Occipital lobe (tissue), 2 donors: Measurements from ENCODE around the gene UBXN6. TPM values are rescaled to one million over a fixed set of nuclear protein-coding genes. Genes with fewer than 3 reads are reported as not detected.

ENCODE experiments used
- DNase-seq: peaks from one replicate; lab custom pipeline; 2025; lab: John Stamatoyannopoulos, UW
- total RNA-seq: library from RNA; depleted of rRNA; stranded (reverse); fragments of >200 nt; gene quantifications from one replicate; pipeline ENCODE4 v1.2.3, GENCODE V29; 2014

The UBXN6 gene
- total RNA-seq, 1 donor from 2014 or later: 54.7 TPM

GRCh38 chr19:4493929-4494690 lies 36.5 kb upstream of the UBXN6 start:
- DNase-seq: no peak

- peak; percentile 29 for DNase-seq
Observed at GRCh38 chr19:4493104-4493928, 35.7 kb upstream of the UBXN6 start.

- no peak for DNase-seq
Observed at GRCh38 chr19:4492337-4493103, 34.9 kb upstream of the UBXN6 start.

- no peak for DNase-seq
Observed at GRCh38 chr19:4491446-4491845, 33.9 kb upstream of the UBXN6 start.

- no peak for DNase-seq
Observed at GRCh38 chr19:4488496-4488895, 30.9 kb upstream of the UBXN6 start.

GRCh38 chr19:4487572-4487971 lies 30.0 kb upstream of the UBXN6 start:
- no peak for DNase-seq

DNA sequence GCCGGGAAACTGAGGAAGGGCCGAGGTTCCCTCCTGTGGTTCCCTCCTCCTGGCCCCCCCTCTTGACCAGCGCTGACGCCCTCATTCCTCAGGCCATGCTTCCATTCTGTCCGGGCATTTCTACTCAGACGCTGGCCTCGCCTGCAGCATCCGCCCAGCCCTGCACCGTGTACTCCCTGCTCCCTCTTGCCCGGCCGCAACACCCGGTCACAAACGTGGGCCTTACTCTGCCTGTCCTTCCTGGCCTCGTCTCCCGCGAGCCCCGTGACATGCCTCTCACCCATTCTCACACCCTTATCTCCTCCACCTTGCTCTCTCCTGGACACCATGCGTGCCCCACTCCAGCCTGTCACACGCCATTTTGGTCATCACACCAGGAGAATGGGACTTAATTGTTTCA lies 25.8 kb upstream of the UBXN6 start:
- DNase-seq: no peak

- no peak for DNase-seq
Observed at GRCh38 chr19:4482721-4483364, 25.2 kb upstream of the UBXN6 start.

GRCh38 chr19:4477034-4477801 lies 19.6 kb upstream of the UBXN6 start:
- peak; percentile 19 for DNase-seq

DNA sequence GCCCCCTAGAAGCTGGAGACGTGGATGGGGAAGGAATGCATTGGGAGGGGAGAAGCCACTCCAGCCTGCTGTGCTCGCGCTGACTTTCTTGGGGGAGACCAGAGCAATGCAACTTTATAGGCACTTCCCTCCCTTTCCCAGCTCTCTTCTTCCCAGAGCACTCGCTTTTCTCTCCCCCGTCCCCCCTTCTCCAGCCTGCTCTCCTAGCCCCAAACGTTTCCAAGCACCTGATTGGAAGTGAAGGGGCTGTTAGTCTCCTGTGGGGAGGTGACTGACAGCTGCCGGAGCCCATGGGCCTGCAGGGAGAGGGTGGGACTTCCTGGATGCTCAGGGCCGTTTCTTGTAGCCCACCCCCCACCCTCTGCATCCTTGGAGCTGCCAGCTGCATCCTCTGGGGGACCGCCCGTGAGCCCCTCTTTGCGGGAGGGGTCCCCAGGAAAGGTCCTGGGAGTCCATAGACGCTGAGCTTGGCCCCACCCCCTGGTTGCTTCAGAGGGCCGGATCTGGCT lies 17.0 kb upstream of the UBXN6 start:
- DNase-seq: peak; percentile 44

GRCh38 chr19:4473763-4474513 lies 16.3 kb upstream of the UBXN6 start:
- no peak for DNase-seq

- no peak for DNase-seq
Observed at GRCh38 chr19:4473011-4473762, 15.6 kb upstream of the UBXN6 start.

GRCh38 chr19:4472174-4472974 lies 14.8 kb upstream of the UBXN6 start, which contains the start of gene HDGFL2:
Gene HDGFL2 (plus strand): TSS chr19:4472297. CDS start chr19:4472351, 54 bp downstream.
- DNase-seq: no peak

DNA sequence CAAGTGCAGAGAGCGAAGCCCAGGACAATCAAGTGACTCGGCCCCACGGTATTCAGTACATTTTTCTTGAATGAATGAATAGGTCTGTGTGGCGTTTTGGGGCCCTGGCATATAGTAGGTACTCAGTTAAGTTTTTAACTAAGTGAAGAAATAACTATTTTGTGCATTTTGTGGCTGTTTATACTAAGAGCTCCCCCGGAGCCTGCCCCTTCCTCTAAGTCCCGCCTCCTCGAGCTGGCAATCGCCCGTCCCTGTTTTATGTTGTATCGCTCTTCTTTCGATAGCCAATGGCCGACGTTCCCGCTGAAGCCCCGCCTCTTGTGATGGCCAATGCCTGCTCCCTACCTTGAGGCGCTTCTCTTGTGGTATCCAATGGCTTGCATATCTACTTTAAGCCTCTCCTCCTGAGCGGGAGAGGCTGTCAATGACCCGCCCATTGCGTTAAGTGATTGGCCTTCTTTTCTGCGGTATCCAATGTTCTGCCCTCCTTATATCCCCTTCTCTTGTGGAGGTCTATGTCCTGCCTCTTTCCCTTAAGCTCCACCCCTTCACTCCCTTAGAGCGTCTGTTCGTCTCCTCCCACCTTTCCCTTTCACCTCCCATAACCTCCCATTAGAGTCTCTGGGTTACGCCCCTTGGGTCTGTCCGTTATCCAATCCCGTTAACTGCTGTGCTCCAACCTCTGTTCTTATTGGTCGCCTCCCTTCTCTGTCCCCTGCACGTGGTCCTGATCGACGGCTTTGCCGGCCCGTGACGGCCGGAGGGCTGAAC lies 14.0 kb upstream of the UBXN6 start:
- DNase-seq: peak; percentile 100

- no peak for DNase-seq
Observed at GRCh38 chr19:4467835-4468234, 10.2 kb upstream of the UBXN6 start.

DNA sequence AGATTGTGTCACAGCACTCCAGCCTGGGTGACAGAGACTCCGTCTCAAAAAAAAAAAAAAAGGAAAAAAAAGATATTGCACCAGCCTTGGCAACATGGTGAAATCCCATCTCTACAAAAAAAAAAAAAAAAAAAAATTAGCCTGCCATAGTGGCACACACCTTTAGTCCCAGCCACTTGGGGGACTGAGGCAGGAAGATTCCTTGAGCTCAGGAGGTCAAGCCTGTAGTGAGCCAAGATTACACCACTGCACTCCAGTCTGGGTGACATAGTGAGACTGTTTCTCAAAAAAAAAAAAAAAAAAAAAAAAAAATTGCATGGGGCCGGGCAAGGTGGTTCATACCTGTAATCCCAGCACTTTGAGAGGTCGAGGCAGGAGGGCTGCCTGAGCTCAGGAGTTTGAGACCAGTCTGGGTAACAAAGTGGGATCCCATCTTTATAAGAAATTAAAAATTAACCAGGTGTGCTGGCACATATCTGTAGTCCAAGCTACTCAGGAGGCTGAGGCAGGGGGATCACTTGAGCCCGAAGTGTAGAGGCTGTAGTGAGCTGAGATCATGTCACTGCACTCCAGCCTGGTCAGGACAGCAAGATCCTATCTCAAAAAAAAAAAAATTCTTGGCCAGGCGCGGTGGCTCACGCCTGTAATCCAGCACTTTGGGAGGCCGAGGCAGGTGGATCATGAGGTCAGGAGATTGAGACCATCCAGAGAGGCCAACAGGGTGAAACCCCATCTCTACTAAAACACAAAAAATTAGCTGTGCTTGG lies 7.4 kb upstream of the UBXN6 start:
- no peak for DNase-seq
